K562 (cell line): ENCODE data around the gene PGPEP1. TPM values are rescaled to one million over a fixed set of nuclear protein-coding genes. Genes with fewer than 3 reads are reported as not detected.

Source experiments
- DNMT1 ChIP-seq: fragments of 450-650 bp; IDR thresholded peaks from 2 replicates; pipeline ENCODE4 v1.6.1; 2016; ENCODE audit warnings: antibody characterized with exemption, mild to moderate bottlenecking
- FOXJ3 ChIP-seq: sonication (generic); formaldehyde crosslinking; IDR thresholded peaks from 2 replicates; pipeline ENCODE4 v1.4.0; 2020; ENCODE audit warnings: mild to moderate bottlenecking, missing genetic modification reagents
- HLTF ChIP-seq: fragments of 450-650 bp; IDR thresholded peaks from 2 replicates; pipeline ENCODE4 v1.6.1; 2016
- LEF1 ChIP-seq: fragments of 450-650 bp; IDR thresholded peaks from 2 replicates; pipeline ENCODE4 v1.6.1; 2016; ENCODE audit warnings: mild to moderate bottlenecking
- MAFF ChIP-seq: IDR thresholded peaks from 2 replicates; pipeline ENCODE4 v1.6.1; 2012; ENCODE audit warnings: low read length, improper control_type of control experiment
- MIER1 ChIP-seq: fragments of 450-650 bp; IDR thresholded peaks from 2 replicates; pipeline ENCODE4 v1.6.1; 2016; ENCODE audit warnings: antibody characterized with exemption, mild to moderate bottlenecking, low read depth
- SMARCA4 ChIP-seq: fragments of 450-650 bp; IDR thresholded peaks from 2 replicates; pipeline ENCODE4 v1.6.1; 2016
- SP1 ChIP-seq: sonication (generic); formaldehyde crosslinking; IDR thresholded peaks from 2 replicates; pipeline ENCODE4 v1.8.1; 2022; ENCODE audit warnings: mild to moderate bottlenecking, missing genetic modification reagents
- ZFPM2 ChIP-seq: fragments of 250-450 bp; sonication (Bioruptor Pico); IDR thresholded peaks from 2 replicates; pipeline ENCODE4 v1.5.1; 2022; ENCODE audit warnings: mild to moderate bottlenecking
- ZNF445 ChIP-seq: fragments of 250-450 bp; sonication (Bioruptor Pico); IDR thresholded peaks from 2 replicates; pipeline ENCODE4 v1.4.0; 2020; ENCODE audit warnings: low read depth, mild to moderate bottlenecking, moderate library complexity
- ZNF584 ChIP-seq: fragments of 200-800 bp; sonication (Bioruptor generic); IDR thresholded peaks from 2 replicates; pipeline ENCODE4 v1.6.1; 2016; ENCODE audit warnings: low read depth, mild to moderate bottlenecking, missing genetic modification characterization, missing compliant biosample characterization
- polyA plus RNA-seq, 8 experiments: library from polyadenylated mRNA; depleted of rRNA in 4 of 8; stranded (reverse) in 5 of 8; unstranded in 3 of 8; fragments of >200 nt; fragmentation: Nextera tagmentation in 2 of 8; fragmentation: Illumina TruSeq in 1 of 8; extraction: Ambion mirVana in 2 of 8; extraction: Trizol in 1 of 8; gene quantifications; 2 replicates each; pipeline versions ENCODE4 v1.2.1 to v1.2.3, GENCODE V29; 2011 to 2014; ENCODE audit warnings: inconsistent platforms in 1 of 8, missing spikeins in 1 of 8
- total RNA-seq, 7 experiments: library from RNA; depleted of rRNA in 6 of 7; stranded (reverse); fragments of >200 nt in 6 of 7; fragmentation: Illumina TruSeq in 2 of 7; extraction: Trizol in 2 of 7; gene quantifications; 2 replicates each; pipeline versions ENCODE4 v1.2.1 to v1.2.3, GENCODE V29; 2011 to 2021; ENCODE audit warnings: low replicate concordance in 1 of 7
- TF ChIP-seq, protein P1 (sequence below): fragments of 150-350 bp; conservative IDR thresholded peaks from 2 replicates; pipeline ENCODE4 v1.6.1; 2014; ENCODE audit warnings: low read length
- TF ChIP-seq, protein P2 (sequence below): fragments of 250-450 bp; sonication (Bioruptor Pico); IDR thresholded peaks from 2 replicates; pipeline ENCODE4 v1.5.0; 2021; ENCODE audit warnings: mild to moderate bottlenecking, moderate library complexity
- TF ChIP-seq, protein P3 (sequence below), 2 experiments: fragments of 450-650 bp; IDR thresholded peaks; 2 replicates each; pipeline ENCODE4 v1.6.1; 2016; ENCODE audit warnings: mild to moderate bottlenecking in 2 of 2, borderline replicate concordance in 1 of 2, low read depth in 1 of 2, moderate library complexity in 1 of 2

PGPEP1 gene
- total and polyA plus RNA-seq, 9 of the 15 experiments (the other 6 are each of a cell fraction or from before 2014, with no cell fraction given), result 10.0 to 69.6 (median 33.5) TPM

DNA sequence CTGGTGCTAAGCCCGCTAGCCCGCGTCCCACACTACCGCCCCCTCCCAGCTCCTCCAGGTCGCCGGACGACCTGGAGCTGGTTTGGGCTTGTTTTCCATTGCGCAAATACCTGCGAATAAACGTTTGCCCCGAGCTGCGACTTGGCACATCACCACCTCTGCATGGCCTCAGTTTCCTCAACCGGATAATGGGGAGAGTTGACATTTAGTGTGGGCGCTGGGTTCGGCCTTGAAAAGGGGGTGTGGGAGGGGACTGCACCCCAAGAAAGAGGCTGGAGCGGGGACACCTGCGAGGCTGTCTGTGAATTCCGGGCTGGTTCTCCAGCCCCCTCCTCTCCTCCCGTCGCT is 48.0 kb upstream of the PGPEP1 start (continued):
- TF ChIP-seq, protein P1, sequence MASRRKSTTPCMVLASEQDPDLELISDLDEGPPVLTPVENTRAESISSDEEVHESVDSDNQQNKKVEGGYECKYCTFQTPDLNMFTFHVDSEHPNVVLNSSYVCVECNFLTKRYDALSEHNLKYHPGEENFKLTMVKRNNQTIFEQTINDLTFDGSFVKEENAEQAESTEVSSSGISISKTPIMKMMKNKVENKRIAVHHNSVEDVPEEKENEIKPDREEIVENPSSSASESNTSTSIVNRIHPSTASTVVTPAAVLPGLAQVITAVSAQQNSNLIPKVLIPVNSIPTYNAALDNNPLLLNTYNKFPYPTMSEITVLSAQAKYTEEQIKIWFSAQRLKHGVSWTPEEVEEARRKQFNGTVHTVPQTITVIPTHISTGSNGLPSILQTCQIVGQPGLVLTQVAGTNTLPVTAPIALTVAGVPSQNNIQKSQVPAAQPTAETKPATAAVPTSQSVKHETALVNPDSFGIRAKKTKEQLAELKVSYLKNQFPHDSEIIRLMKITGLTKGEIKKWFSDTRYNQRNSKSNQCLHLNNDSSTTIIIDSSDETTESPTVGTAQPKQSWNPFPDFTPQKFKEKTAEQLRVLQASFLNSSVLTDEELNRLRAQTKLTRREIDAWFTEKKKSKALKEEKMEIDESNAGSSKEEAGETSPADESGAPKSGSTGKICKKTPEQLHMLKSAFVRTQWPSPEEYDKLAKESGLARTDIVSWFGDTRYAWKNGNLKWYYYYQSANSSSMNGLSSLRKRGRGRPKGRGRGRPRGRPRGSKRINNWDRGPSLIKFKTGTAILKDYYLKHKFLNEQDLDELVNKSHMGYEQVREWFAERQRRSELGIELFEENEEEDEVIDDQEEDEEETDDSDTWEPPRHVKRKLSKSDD, result no peak
- no peak for TF ChIP-seq ZFPM2 (CRISPR knock-in tag)
- TF ChIP-seq, protein P2, sequence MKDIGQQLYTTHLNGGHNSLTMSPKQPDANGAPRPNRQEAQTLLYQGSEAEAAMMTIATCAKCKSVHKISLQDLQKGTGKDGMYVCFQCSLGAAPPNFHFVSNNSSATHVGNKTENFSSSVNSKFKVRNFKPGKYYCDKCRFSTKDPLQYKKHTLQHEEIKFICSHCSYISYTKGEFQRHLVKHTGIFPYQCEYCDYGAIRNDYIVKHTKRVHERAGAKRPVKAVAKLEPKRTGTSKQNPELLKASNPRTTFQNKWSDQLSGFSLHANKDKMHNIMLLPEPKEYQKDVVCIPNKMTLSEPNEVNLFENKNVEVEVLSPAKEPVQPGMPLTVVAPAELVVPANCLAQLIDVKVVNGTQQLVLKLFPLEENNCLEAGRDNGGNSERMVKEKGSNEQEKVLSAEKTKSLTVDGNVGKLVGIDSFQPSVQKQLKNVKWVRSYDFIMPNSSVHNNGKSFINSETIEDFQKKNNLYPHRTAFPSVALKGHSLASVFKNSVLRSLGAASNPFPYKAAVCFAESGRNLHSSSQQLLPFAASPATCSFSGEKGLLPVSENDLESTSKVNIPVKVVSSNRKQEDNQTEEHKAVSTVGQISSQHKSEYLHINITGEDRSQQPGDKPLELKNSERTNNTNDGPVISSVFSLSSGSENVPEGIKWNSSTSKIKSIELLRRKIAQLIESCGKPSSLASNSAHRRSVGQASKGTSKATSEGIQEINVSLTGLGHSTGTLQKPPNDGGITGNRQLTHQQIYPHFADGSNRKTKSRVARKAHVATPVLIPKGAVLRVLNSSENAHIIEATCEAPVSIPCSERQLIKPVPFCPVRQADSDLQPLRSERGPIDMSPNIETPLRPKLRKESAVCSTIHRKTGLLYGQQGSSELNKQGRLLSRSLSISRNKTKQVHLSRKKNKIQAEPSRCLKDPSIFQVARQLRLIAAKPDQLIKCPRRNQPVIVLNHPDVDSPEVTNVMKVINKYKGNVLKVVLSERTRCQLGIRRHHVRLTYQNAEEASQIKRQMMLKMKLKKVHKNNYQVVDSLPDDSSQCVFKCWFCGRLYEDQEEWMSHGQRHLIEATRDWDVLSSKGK (CRISPR knock-in tag), result no peak
- TF ChIP-seq SMARCA4, result no peak
- TF ChIP-seq LEF1, result no peak
- TF ChIP-seq ZNF584 (CRISPR knock-in tag), result no peak
- TF ChIP-seq FOXJ3 (CRISPR knock-in tag), result no peak
- TF ChIP-seq, protein P3, sequence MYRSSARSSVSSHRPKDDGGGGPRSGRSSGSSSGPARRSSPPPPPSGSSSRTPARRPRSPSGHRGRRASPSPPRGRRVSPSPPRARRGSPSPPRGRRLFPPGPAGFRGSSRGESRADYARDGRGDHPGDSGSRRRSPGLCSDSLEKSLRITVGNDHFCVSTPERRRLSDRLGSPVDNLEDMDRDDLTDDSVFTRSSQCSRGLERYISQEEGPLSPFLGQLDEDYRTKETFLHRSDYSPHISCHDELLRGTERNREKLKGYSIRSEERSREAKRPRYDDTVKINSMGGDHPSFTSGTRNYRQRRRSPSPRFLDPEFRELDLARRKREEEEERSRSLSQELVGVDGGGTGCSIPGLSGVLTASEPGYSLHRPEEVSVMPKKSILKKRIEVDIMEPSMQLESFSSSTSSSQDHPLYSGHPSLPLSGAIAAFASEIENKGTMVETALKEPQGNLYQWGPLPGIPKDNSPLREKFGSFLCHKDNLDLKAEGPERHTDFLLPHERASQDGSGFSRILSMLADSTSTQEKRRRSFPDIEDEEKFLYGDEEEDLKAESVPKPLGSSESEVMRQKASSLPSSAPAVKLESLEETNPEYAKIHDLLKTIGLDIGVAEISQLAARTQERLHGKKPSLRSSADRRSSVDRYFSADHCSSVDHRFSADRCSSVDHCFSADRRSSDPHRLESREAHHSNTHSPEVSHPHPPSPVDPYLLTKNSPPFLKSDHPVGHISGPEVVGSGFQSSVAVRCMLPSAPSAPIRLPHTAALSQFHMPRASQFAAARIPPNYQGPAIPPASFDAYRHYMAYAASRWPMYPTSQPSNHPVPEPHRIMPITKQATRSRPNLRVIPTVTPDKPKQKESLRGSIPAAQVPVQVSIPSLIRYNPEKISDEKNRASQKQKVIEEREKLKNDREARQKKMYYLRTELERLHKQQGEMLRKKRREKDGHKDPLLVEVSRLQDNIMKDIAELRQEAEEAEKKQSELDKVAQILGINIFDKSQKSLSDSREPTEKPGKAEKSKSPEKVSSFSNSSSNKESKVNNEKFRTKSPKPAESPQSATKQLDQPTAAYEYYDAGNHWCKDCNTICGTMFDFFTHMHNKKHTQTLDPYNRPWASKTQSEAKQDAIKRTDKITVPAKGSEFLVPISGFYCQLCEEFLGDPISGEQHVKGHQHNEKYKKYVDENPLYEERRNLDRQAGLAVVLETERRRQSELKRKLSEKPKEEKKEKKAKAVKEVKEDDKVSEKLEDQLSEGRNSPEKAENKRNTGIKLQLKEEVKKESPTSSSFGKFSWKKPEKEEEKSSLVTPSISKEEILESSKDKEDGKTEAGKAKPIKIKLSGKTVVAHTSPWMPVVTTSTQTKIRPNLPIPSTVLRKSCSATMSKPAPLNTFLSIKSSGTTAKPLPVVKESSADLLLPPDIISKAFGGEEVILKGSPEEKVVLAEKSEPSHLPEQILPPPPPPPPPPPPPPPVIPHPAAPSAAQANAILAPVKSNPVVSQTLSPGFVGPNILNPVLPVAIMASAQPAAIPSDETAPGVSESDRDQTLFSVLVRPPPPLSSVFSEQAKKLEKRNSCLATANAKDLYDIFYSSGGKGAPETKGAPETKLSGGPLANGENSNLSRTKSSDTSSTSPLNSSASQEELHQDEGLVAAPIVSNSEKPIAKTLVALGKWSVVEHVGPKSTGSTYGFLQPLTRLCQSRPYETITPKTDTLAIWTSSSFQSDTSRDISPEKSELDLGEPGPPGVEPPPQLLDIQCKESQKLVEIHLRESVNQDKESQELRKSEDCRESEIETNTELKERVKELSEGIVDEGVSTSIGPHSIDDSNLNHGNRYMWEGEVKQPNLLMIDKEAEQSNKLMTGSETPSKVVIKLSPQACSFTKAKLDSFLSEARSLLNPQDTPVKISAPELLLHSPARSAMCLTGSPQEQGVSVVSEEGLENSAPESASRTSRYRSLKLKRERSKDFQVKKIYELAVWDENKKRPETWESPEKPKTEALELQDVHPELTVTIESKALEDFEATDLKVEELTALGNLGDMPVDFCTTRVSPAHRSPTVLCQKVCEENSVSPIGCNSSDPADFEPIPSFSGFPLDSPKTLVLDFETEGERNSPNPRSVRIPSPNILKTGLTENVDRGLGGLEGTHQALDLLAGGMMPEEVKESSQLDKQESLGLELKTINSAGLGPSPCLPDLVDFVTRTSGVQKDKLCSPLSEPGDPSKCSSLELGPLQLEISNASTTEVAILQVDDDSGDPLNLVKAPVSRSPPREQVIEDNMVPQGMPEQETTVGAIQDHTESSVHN (IDR thresholded peaks at IDR 0.05; ENCODE audit: borderline replicate concordance in 1 of 2, low read depth in 1 of 2), result no peak
- TF ChIP-seq HLTF, result no peak
- TF ChIP-seq MAFF, result no peak
- TF ChIP-seq MIER1, result no peak
- TF ChIP-seq ZNF445 (CRISPR knock-in tag), result no peak
- TF ChIP-seq SP1 (CRISPR knock-in tag), result no peak
- no peak for TF ChIP-seq DNMT1
